HepG2 (cell line): ENCODE measurements around the gene NDUFAF8. TPM values are rescaled to one million over a fixed set of nuclear protein-coding genes. Genes with fewer than 3 reads are reported as not detected.
A peak's percentile ranks its signal among the peaks of the same experiment; 100 is the strongest.

Source experiments
- BORCS8-MEF2B ChIP-seq: sonication (generic); formaldehyde crosslinking; IDR thresholded peaks from 2 replicates; pipeline ENCODE4 v1.8.0; 2022; ENCODE audit warnings: mild to moderate bottlenecking, missing genetic modification reagents
- DR1 ChIP-seq: sonication (generic); formaldehyde crosslinking; IDR thresholded peaks from 2 replicates; pipeline ENCODE4 v1.8.0; 2021; ENCODE audit warnings: mild to moderate bottlenecking, missing genetic modification reagents, inconsistent platforms
- FOXA3 ChIP-seq: IDR thresholded peaks from 2 replicates; pipeline ENCODE4 v1.6.1; 2016; ENCODE audit warnings: missing genetic modification reagents, missing compliant biosample characterization
- HIVEP1 ChIP-seq: sonication (generic); formaldehyde crosslinking; IDR thresholded peaks from 2 replicates; pipeline ENCODE4 v1.4.0; 2020; ENCODE audit warnings: mild to moderate bottlenecking, missing genetic modification reagents
- KLF9 ChIP-seq: IDR thresholded peaks from 2 replicates; pipeline ENCODE4 v1.6.1; 2016; ENCODE audit warnings: low read depth
- MAZ ChIP-seq, 2 experiments: sonication (generic) in 1 of 2; formaldehyde crosslinking in 1 of 2; IDR thresholded peaks; 2 replicates each; pipeline versions ENCODE4 v1.5.0 to v1.6.1; 2012 to 2020; ENCODE audit warnings: low read depth in 2 of 2, mild to moderate bottlenecking in 2 of 2, borderline replicate concordance in 1 of 2, improper control_type of control experiment in 1 of 2, low read length in 1 of 2, missing genetic modification reagents in 1 of 2, moderate library complexity in 1 of 2
- REXO4 ChIP-seq: sonication (generic); formaldehyde crosslinking; IDR thresholded peaks from 2 replicates; pipeline ENCODE4 v1.8.0; 2022; ENCODE audit warnings: missing genetic modification reagents, mild to moderate bottlenecking, borderline replicate concordance
- SIN3A ChIP-seq: IDR thresholded peaks from 2 replicates; pipeline ENCODE4 v1.6.1; 2011; ENCODE audit warnings: low read depth, mild to moderate bottlenecking, control low read depth, low read length, borderline replicate concordance
- SMYD3 ChIP-seq: sonication (generic); formaldehyde crosslinking; IDR thresholded peaks from 2 replicates; pipeline ENCODE4 v1.8.1; 2023; ENCODE audit warnings: mild to moderate bottlenecking, missing genetic modification reagents
- SRSF4 ChIP-seq: fragments of 200-400 bp; formaldehyde crosslinking; IDR thresholded peaks from one replicate; pipeline ENCODE4 v1.6.1; 2018; ENCODE audit warnings: mild to moderate bottlenecking, low read depth, low read length, moderate library complexity; ENCODE audit not compliant: poor library complexity, severe bottlenecking
- SSRP1 ChIP-seq: IDR thresholded peaks from 2 replicates; pipeline ENCODE4 v1.6.1; 2016; ENCODE audit warnings: control low read depth
- TOPORS ChIP-seq: sonication (generic); formaldehyde crosslinking; IDR thresholded peaks from 2 replicates; pipeline ENCODE4 v1.8.0; 2023; ENCODE audit warnings: mild to moderate bottlenecking, missing genetic modification reagents
- ZNF232 ChIP-seq: sonication (generic); formaldehyde crosslinking; IDR thresholded peaks from 2 replicates; pipeline ENCODE4 v1.4.0; 2020; ENCODE audit warnings: missing genetic modification reagents, borderline replicate concordance
- ZNF343 ChIP-seq: sonication (generic); formaldehyde crosslinking; IDR thresholded peaks from 2 replicates; pipeline ENCODE4 v1.4.0; 2020; ENCODE audit warnings: mild to moderate bottlenecking, missing genetic modification reagents
- ZNF501 ChIP-seq: sonication (generic); formaldehyde crosslinking; IDR thresholded peaks from 2 replicates; pipeline ENCODE4 v1.5.1; 2020; ENCODE audit warnings: mild to moderate bottlenecking, moderate library complexity, missing genetic modification reagents
- ZNF703 ChIP-seq: sonication (generic); formaldehyde crosslinking; IDR thresholded peaks from 2 replicates; pipeline ENCODE4 v1.5.1; 2020; ENCODE audit warnings: missing genetic modification reagents, mild to moderate bottlenecking, moderate library complexity, borderline replicate concordance
- polyA plus RNA-seq, 8 experiments: library from polyadenylated mRNA; depleted of rRNA in 3 of 8; stranded (reverse) in 7 of 8; unstranded in 1 of 8; fragments of >200 nt; fragmentation: Illumina TruSeq in 4 of 8; extraction: Trizol in 4 of 8; gene quantifications; 2 replicates each; pipeline versions ENCODE4 v1.2.1 to v1.2.3, GENCODE V29; 2011 to 2016; ENCODE audit warnings: low read depth in 4 of 8, missing spikeins in 1 of 8, mixed read lengths in 1 of 8; ENCODE audit not compliant: insufficient read depth in 1 of 8
- total RNA-seq, 5 experiments: library from RNA; depleted of rRNA; stranded (reverse); fragments of >200 nt; fragmentation: Illumina TruSeq; extraction: Trizol; gene quantifications; 2 replicates each; pipeline ENCODE4 v1.2.3, GENCODE V29; 2016; ENCODE audit warnings: low read depth in 1 of 5
- TF ChIP-seq, protein P1 (sequence below): sonication (generic); formaldehyde crosslinking; IDR thresholded peaks from 2 replicates; pipeline ENCODE4 v1.4.0; 2020; ENCODE audit warnings: missing genetic modification reagents, borderline replicate concordance
- TF ChIP-seq, protein P2 (sequence below): sonication (generic); formaldehyde crosslinking; conservative IDR thresholded peaks from 2 replicates; pipeline ENCODE4 v1.4.0; 2020; ENCODE audit warnings: missing genetic modification reagents
- TF ChIP-seq, protein P3 (sequence below): sonication (generic); formaldehyde crosslinking; IDR thresholded peaks from 2 replicates; pipeline ENCODE4 v1.8.0; 2022; ENCODE audit warnings: missing genetic modification reagents, mild to moderate bottlenecking, borderline replicate concordance
- TF ChIP-seq, protein P4 (sequence below): sonication (generic); formaldehyde crosslinking; IDR thresholded peaks from 2 replicates; pipeline ENCODE4 v1.5.0; 2020; ENCODE audit warnings: missing genetic modification reagents, mild to moderate bottlenecking, borderline replicate concordance
- TF ChIP-seq, protein P5 (sequence below): sonication (generic); formaldehyde crosslinking; IDR thresholded peaks from 2 replicates; pipeline ENCODE4 v1.8.1; 2023; ENCODE audit warnings: mild to moderate bottlenecking, missing genetic modification reagents

Gene NDUFAF8
- total and polyA plus RNA-seq, 2 of the 13 experiments (the other 11 are each of a cell fraction or from before 2014, with no cell fraction given), result 75.6 to 233 TPM

DNA sequence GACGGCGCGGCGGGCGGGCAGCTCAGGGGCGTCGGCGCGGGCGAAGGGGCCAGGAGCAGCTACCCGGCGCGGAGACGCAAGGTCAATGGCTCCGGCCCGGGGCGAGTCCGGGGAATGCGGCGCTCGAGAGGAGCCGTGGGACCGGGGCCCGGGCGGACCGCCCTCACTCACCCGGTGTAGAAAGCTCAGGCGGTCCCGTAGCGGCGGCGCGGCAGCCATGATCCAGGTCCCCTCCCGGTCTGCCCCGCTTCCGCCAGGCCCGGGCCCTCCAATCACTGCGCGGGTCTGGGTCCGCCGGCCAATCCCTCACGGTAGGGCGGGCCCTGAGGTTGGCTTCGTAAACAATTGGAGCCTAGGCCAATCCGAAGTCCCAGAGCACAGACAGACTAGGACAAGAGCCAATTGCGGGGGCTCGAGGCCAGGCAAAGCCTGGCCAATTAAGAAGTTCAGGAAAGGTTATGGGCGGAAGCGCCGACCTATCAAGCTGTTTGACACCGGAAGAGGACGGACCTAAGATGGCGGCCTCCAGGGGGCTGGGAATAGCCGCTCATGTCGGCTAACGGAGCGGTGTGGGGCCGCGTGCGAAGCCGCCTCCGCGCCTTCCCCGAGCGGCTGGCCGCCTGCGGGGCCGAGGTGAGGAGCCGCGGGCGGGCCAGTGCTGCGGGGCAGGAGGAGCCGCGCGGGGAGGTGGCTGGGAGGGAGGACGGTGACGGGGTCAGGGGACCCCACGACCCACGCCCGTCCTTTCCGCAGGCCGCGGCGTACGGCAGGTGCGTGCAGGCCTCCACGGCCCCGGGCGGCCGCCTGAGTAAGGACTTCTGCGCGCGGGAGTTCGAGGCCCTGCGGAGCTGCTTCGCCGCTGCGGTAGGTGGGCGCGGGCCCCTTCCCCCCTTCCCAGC lies at the start of gene NDUFAF8, which contains the start of gene TEPSIN (continued):
- TF ChIP-seq, protein P1, sequence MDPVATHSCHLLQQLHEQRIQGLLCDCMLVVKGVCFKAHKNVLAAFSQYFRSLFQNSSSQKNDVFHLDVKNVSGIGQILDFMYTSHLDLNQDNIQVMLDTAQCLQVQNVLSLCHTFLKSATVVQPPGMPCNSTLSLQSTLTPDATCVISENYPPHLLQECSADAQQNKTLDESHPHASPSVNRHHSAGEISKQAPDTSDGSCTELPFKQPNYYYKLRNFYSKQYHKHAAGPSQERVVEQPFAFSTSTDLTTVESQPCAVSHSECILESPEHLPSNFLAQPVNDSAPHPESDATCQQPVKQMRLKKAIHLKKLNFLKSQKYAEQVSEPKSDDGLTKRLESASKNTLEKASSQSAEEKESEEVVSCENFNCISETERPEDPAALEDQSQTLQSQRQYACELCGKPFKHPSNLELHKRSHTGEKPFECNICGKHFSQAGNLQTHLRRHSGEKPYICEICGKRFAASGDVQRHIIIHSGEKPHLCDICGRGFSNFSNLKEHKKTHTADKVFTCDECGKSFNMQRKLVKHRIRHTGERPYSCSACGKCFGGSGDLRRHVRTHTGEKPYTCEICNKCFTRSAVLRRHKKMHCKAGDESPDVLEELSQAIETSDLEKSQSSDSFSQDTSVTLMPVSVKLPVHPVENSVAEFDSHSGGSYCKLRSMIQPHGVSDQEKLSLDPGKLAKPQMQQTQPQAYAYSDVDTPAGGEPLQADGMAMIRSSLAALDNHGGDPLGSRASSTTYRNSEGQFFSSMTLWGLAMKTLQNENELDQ (CRISPR knock-in tag), result no peak
- TF ChIP-seq, protein P2, sequence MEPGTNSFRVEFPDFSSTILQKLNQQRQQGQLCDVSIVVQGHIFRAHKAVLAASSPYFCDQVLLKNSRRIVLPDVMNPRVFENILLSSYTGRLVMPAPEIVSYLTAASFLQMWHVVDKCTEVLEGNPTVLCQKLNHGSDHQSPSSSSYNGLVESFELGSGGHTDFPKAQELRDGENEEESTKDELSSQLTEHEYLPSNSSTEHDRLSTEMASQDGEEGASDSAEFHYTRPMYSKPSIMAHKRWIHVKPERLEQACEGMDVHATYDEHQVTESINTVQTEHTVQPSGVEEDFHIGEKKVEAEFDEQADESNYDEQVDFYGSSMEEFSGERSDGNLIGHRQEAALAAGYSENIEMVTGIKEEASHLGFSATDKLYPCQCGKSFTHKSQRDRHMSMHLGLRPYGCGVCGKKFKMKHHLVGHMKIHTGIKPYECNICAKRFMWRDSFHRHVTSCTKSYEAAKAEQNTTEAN (CRISPR knock-in tag), result no peak; the same call in 1 of the 2 replicates
- TF ChIP-seq, protein P3, sequence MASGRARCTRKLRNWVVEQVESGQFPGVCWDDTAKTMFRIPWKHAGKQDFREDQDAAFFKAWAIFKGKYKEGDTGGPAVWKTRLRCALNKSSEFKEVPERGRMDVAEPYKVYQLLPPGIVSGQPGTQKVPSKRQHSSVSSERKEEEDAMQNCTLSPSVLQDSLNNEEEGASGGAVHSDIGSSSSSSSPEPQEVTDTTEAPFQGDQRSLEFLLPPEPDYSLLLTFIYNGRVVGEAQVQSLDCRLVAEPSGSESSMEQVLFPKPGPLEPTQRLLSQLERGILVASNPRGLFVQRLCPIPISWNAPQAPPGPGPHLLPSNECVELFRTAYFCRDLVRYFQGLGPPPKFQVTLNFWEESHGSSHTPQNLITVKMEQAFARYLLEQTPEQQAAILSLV, result peak; percentile 88; the same call in 1 of the 2 replicates
- peak; percentile 54 for TF ChIP-seq FOXA3 (CRISPR knock-in tag)
- TF ChIP-seq, protein P4, sequence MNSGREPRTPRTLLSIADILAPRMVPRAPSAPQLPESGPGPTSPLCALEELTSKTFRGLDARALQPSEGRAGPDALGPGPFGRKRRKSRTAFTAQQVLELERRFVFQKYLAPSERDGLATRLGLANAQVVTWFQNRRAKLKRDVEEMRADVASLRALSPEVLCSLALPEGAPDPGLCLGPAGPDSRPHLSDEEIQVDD (CRISPR knock-in tag), result peak; percentile 68
- TF ChIP-seq SMYD3 (CRISPR knock-in tag), result no peak
- TF ChIP-seq ZNF703 (CRISPR knock-in tag), result no peak
- 0 out of 2 replicates have a peak, but pooled peaks have one; percentile 13 for TF ChIP-seq ZNF343 (CRISPR knock-in tag)
- TF ChIP-seq TOPORS (CRISPR knock-in tag), result no peak; the same call in 1 of the 2 replicates
- peak; percentile 32; the same call in 1 of the 2 replicates for TF ChIP-seq ZNF501 (CRISPR knock-in tag)
- TF ChIP-seq SRSF4, result no peak
- TF ChIP-seq HIVEP1, result peak; percentile 46; the same call in 1 of the 2 replicates
- peak; percentile 52 for TF ChIP-seq DR1
- peak; percentile 53; the same call in 1 of the 2 replicates for TF ChIP-seq KLF9 (CRISPR knock-in tag)
- no peak for TF ChIP-seq ZNF232 (CRISPR knock-in tag)
- TF ChIP-seq, protein P5, sequence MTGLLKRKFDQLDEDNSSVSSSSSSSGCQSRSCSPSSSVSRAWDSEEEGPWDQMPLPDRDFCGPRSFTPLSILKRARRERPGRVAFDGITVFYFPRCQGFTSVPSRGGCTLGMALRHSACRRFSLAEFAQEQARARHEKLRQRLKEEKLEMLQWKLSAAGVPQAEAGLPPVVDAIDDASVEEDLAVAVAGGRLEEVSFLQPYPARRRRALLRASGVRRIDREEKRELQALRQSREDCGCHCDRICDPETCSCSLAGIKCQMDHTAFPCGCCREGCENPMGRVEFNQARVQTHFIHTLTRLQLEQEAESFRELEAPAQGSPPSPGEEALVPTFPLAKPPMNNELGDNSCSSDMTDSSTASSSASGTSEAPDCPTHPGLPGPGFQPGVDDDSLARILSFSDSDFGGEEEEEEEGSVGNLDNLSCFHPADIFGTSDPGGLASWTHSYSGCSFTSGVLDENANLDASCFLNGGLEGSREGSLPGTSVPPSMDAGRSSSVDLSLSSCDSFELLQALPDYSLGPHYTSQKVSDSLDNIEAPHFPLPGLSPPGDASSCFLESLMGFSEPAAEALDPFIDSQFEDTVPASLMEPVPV, result peak; percentile 21; the same call in 1 of the 2 replicates
- peak; percentile 81 for TF ChIP-seq SIN3A
- peak; percentile 57; the same call in 1 of the 2 replicates for TF ChIP-seq REXO4 (CRISPR knock-in tag)
- TF ChIP-seq BORCS8-MEF2B (CRISPR knock-in tag), result no peak
- TF ChIP-seq SSRP1, result no peak
- no peak for TF ChIP-seq MAZ (IDR thresholded peaks at IDR 0.05; ENCODE audit: borderline replicate concordance, low read depth, low read length)
- TF ChIP-seq MAZ (CRISPR knock-in tag; IDR thresholded peaks at IDR 0.05; ENCODE audit: low read depth), result 0 out of 2 replicates have a peak, but pooled peaks have one; percentile 51
